Panc1 (cell line): ENCODE data around the gene VEZF1.

Experiments used
- SIN3A ChIP-seq: IDR thresholded peaks from 2 replicates; pipeline ENCODE4 v1.6.1; 2012; ENCODE audit warnings: low read depth, mild to moderate bottlenecking, low read length, moderate library complexity, borderline replicate concordance; ENCODE audit not compliant: insufficient read depth
- TF ChIP-seq, protein P1 (sequence below): fragments of 450-650 bp; IDR thresholded peaks from 2 replicates; pipeline ENCODE4 v1.5.1; 2017; ENCODE audit warnings: mild to moderate bottlenecking

GRCh38 chr17:57971572-57971971 is 16.5 kb downstream of the VEZF1 start:
- TF ChIP-seq, protein P1, sequence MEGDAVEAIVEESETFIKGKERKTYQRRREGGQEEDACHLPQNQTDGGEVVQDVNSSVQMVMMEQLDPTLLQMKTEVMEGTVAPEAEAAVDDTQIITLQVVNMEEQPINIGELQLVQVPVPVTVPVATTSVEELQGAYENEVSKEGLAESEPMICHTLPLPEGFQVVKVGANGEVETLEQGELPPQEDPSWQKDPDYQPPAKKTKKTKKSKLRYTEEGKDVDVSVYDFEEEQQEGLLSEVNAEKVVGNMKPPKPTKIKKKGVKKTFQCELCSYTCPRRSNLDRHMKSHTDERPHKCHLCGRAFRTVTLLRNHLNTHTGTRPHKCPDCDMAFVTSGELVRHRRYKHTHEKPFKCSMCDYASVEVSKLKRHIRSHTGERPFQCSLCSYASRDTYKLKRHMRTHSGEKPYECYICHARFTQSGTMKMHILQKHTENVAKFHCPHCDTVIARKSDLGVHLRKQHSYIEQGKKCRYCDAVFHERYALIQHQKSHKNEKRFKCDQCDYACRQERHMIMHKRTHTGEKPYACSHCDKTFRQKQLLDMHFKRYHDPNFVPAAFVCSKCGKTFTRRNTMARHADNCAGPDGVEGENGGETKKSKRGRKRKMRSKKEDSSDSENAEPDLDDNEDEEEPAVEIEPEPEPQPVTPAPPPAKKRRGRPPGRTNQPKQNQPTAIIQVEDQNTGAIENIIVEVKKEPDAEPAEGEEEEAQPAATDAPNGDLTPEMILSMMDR = no peak
- no peak for TF ChIP-seq SIN3A
